Stomach smooth muscle (tissue), 2 donors: ENCODE results near the gene KLC3.

Source experiments
- H3K27ac ChIP-seq: one replicate; pipeline ENCODE4 v1.7.0; 2013; ENCODE audit warnings: mild to moderate bottlenecking, low read length, inconsistent platforms
- H3K27me3 ChIP-seq, 2 donors: one replicate each; pipeline ENCODE4 v1.7.0; 2013; ENCODE audit warnings: low read length in 2 of 2; ENCODE audit not compliant: insufficient read depth in 2 of 2, control insufficient read depth in 1 of 2
- H3K36me3 ChIP-seq, 2 donors: one replicate each; pipeline ENCODE4 v1.7.0; 2013; ENCODE audit warnings: low read length in 2 of 2; ENCODE audit not compliant: control insufficient read depth in 2 of 2, insufficient read depth in 2 of 2
- H3K4me1 ChIP-seq: one replicate; pipeline ENCODE4 v1.7.0; 2013; ENCODE audit warnings: low read length; ENCODE audit not compliant: control insufficient read depth, insufficient read depth
- H3K4me3 ChIP-seq, 2 donors: one replicate each; pipeline ENCODE4 v1.7.0; 2013; ENCODE audit warnings: low read length in 2 of 2
- H3K9ac ChIP-seq, 2 donors: one replicate each; pipeline ENCODE4 v1.7.0; 2013; ENCODE audit warnings: low read length in 2 of 2, mild to moderate bottlenecking in 1 of 2
- H3K9me3 ChIP-seq, 2 donors: one replicate each; pipeline ENCODE4 v1.7.0; 2013; ENCODE audit warnings: low read length in 2 of 2; ENCODE audit not compliant: control insufficient read depth in 2 of 2
- donor health status: healthy.
- donor health status: Pancreatic carcinoma.

KLC3 gene

DNA sequence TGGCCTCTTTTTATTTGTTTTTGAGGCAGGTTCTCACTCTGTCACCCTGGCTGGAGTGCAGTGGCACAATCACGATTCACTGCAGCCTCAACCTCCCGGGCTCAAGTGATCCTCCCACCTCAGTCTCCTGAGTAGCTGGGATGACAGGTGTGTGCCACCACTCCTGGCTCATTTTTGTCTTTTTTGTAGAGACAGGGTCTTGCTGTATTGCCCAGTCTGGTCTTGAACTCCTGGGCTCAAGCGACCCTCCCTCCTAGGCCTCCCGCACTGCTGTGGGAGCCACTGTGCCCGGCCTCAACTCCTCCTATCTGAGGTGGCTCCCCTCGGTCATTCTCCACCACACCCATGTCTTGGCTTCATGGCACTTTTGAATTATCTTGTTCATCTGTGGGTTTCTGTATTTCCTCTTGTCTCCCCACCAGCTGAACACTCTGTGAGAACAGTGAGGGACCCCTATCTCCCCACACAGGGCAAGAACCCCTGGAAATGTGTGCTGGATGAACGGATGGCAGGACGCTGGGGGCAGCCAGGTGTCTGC, 25.8 kb upstream of the KLC3 start:
- H3K36me3 ChIP-seq: no peaks in the 10 kb centered on the region
- H3K9ac ChIP-seq: no peak overlapping the region

DNA sequence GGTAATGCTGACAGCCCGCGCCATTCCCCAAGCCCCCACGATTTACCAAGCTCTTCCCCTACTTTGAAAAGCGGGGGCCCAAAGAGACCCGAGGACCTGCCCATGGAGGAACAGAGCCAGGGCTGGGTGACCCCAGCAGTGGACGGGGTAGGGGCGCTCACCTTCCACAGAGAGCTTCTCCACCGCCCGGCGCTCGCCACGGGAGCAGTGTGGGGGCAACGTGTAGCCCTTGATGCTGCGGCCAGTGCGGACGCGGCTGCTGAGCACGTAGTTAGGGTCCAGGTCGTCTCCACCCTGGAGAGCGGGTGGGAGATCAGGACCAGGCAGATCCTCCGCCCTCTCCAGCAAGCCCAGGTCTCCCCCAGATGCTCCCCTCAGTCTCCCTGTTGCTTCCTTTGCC, 25.2 kb upstream of the KLC3 start:
- no peaks in the 10 kb centered on the region for H3K36me3 ChIP-seq
- no peak overlapping the region for H3K9ac ChIP-seq
- H3K27ac ChIP-seq: no peak overlapping the region
- no peaks in the 10 kb centered on the region for H3K9me3 ChIP-seq
- H3K4me3 ChIP-seq: no peak overlapping the region
- peaks cover 2 to 4% of the 10 kb centered on the region in 2 donors for H3K27me3 ChIP-seq
- no peaks in the 10 kb centered on the region for H3K4me1 ChIP-seq

More for the DNA sequence above, 25.8 kb upstream of the KLC3 start:
- no peak overlapping the region for H3K4me3 ChIP-seq
- H3K9me3 ChIP-seq: no peaks in the 10 kb centered on the region
- H3K27me3 ChIP-seq: peaks cover 2 to 4% of the 10 kb centered on the region in 2 donors
- no peak overlapping the region for H3K27ac ChIP-seq
- H3K4me1 ChIP-seq: no peaks in the 10 kb centered on the region

DNA sequence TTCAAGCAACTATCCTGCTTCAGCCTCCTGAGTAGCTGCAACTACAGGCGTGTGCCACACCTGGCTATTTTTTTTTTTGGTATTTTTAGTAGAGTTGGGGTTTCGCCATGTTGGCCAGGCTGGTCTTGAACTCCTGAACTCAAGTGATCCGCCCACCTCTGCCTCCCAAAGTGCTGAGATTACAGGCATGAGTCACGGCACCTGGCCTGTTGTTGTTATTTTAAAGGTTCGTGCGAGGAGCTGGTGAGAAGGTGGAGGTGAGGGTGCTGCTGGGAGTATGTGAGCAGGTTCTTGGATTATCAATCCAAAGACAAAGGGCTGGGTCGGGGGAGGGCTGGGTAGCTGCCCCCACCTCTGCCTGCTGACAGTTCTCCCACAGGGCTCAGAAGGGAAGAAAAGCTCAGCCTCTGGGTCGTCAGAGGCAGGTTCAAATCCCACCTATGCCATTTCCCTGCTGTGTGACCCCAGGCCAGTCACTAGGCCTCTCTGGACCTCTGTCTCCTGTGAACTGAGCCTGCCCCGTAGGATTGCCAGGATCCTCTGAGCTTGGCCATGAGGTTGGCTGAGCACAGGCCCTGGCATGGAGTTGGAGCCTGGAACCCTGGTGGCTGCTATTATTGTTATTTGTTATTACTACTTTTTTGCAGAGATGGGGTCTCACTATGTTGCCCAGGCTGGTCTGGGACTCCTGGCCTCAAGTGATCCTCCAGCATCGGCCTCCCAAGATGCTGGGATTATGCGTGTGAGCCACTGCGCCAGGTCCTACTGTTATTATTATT, 19.4 kb upstream of the KLC3 start:
- no peak overlapping the region for H3K9ac ChIP-seq
- H3K4me1 ChIP-seq: peaks cover 25% of the 10 kb centered on the region
- no peaks in the 10 kb centered on the region for H3K36me3 ChIP-seq
- H3K4me3 ChIP-seq: no peak overlapping the region
- H3K27ac ChIP-seq: no peak overlapping the region
- no peaks in the 10 kb centered on the region for H3K9me3 ChIP-seq
- H3K27me3 ChIP-seq: peaks cover 0 to 8% of the 10 kb centered on the region in 2 donors

DNA sequence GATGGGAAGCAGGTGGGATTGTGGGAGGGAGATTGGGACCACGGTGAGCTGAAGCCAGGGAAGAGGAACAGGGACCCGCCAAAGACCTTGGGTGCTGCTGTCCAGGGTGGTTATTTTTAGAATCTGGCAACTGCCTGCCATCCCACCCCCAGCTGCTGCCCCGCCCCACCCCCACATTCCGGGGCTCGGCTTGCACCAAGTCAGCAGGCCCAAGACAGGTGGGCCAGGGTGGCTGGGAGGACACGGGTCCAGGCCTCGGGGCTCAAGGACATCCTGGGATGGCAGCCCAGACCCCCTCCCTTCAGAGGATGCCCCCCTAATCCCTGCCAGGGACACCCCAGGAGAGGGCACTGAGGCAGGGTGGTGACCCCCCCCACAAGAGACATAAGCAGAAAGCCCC, 18.7 kb upstream of the KLC3 start:
- Histone ChIP-seq H3K4me3 (no peak overlapping the region), H3K9me3 (no peaks in the 10 kb centered on the region), H3K36me3 (no peaks in the 10 kb centered on the region), H3K4me1 (peaks cover 27% of the 10 kb centered on the region), H3K27ac (no peak overlapping the region), H3K27me3 (peaks cover 0 to 8% of the 10 kb centered on the region in 2 donors), H3K9ac (no peak overlapping the region)

DNA sequence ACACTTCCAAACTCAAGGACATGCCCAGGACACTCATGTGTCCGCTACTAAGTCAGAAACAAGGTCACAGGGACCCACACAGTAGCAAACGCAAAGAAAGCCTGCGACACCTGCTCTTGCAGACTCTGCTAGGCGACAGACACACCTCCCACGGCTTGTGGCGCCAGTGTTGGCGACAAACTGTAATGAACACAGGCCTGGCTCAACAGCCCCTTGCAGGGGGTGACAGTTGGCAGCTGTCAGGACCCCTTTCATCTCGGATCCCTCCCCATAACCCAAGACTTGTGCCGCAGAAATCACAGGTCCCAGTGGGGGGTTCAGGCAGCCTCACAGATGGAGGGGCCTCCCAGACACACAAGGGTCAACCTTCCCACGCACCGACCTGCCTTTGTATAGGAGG, 18.2 kb upstream of the KLC3 start:
- Histone ChIP-seq H3K36me3 (no peaks in the 10 kb centered on the region), H3K4me1 (peaks cover 27% of the 10 kb centered on the region), H3K9me3 (no peaks in the 10 kb centered on the region), H3K27me3 (peaks cover 0 to 8% of the 10 kb centered on the region in 2 donors), H3K4me3 (no peak overlapping the region), H3K9ac (no peak overlapping the region), H3K27ac (no peak overlapping the region)

DNA sequence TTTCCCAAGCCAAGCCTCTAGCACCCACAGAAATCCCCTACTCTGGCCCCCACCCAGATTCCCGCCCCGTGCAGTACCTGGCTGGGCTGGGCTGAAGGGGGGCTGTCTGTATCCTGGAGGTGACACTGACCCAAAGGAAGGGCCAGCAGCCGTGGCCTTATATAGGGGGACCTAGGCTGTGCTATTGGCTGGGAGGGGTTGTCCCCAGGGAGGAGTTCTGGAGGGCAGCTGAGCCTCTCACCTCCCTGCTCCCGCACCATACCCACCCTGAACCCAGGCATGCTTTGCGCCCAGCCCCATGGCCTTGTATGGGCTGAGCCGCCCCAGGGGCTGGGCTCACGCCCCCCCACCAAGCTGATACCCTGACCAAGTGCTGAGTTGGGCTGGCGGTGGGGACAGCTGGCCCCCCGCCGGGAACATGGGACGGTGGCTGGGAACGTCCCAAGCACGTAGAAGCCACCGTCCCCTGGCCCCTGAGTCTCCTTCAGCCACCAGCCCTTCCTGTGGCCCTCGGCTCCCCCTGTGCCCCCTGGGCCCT, 17.7 kb upstream of the KLC3 start, which contains the start of gene CKM:
Gene CKM, minus strand, starts transcription at position 132 of the 538 bp plus-strand sequence. CDS start 3,162 bp downstream, outside the sequence.
- H3K27me3 ChIP-seq: peaks cover 0 to 8% of the 10 kb centered on the region in 2 donors

DNA sequence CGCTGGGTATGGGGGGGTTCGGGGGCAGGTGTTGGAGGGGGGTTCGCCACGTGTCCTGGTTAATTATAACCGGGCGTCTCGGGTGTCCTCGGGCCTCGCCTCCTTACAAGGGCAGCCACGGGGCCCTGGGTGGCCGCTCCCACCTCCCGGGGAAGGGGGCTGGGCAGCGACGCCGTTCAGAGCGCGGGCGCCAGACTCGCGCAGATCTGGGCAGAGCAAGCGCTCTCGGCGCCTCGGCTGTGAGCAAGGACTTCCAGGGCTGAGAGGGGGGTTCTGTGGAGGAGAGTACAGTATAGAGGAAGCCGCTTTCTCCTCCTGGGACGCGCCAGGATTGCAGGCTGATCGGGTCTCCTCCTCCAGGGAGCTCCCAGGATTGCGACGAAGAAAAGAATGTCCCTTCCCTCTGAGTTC, 16.9 kb upstream of the KLC3 start:
- H3K27me3 ChIP-seq: peaks cover 0 to 6% of the 10 kb centered on the region in 2 donors
- peak overlapping the region; percentile 80 to 86 for H3K9ac ChIP-seq
- H3K36me3 ChIP-seq: no peaks in the 10 kb centered on the region
- peaks cover 27% of the 10 kb centered on the region for H3K4me1 ChIP-seq
- peak overlapping the region; percentile 76 for H3K27ac ChIP-seq
- no peaks in the 10 kb centered on the region for H3K9me3 ChIP-seq
- H3K4me3 ChIP-seq: peak overlapping the region; percentile 70 to 73

More for the DNA sequence above, 17.7 kb upstream of the KLC3 start, which contains the start of gene CKM:
- Histone ChIP-seq H3K27ac (peak within 1 kb of the TSS; percentile 76), H3K9ac (peak within 1 kb of the TSS; percentile 80 to 86), H3K4me3 (peak within 1 kb of the TSS; percentile 70 to 73), H3K4me1 (peaks cover 27% of the 10 kb centered on the region), H3K36me3 (no peaks in the 10 kb centered on the region), H3K9me3 (no peaks in the 10 kb centered on the region)

DNA sequence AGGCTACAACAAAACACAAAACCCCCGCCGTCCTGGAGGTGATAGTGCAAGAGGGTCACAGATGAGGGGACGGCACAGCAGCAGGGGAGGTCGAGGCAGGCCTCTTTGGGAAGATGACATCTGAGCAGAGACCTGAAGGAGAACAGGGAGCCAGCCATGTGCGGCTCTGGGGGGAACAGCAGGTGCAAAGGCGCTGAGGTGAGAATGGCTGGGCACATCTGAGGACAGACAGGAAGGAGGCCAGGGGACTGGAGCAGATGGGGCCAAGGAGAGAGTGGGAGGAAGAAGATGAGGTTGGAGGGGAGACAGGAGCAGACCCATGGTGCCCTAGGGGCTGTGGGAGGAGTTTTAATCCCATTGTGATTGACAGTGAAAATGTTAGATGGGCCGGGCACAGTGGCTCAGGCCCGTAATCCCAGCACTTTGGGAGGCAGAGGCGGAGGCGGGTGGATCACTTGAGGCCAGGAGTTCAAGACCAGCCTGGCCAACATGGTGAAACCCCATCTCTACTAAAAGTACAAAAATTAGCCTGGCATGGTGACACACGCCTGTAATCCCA, 16.1 kb upstream of the KLC3 start:
- peak overlapping the region; percentile 80 to 86 for H3K9ac ChIP-seq
- peaks cover 27% of the 10 kb centered on the region for H3K4me1 ChIP-seq
- H3K9me3 ChIP-seq: no peaks in the 10 kb centered on the region
- peak overlapping the region; percentile 76 for H3K27ac ChIP-seq
- H3K4me3 ChIP-seq: peak overlapping the region; percentile 70 to 73
- peaks cover 0 to 6% of the 10 kb centered on the region in 2 donors for H3K27me3 ChIP-seq
- no peaks in the 10 kb centered on the region for H3K36me3 ChIP-seq

DNA sequence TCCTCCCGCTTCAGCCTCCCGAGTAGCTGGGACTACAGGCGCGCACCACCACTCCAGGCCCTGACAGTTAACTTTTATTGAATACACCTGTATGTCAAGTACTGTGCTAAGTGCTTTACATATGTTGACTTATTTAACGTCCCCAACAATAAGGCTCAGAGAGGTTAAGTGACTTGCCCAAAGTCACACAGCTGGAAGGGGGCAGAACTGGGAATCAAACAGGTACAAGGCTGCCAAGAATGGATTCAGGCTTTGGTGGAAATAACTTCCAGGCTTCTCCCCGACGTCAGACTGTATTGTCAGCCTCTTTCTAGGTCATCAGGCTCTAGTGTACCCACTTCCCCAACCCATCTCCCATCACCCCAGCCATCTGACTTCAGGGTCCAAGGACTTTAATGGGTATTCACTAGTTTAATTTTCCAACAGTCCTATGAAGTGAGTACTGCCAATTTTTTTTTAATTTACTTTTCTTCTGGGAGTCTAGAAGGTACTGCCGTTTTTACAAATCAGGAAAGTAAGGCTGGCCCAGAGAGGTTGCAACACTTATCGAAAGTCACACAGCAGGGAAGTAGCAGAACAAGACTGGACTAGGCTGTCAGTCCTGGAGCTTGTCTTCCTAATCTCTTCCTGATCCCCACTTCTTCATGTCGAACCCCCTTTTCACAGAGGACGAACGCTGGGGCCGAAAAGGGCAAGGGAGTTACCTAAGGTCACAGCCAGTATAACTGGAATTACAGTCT, 13.0 kb upstream of the KLC3 start:
- H3K27me3 ChIP-seq: peaks cover 0 to 6% of the 10 kb centered on the region in 2 donors
- peaks cover 22% of the 10 kb centered on the region for H3K4me1 ChIP-seq
- H3K36me3 ChIP-seq: no peaks in the 10 kb centered on the region
- no peaks in the 10 kb centered on the region for H3K9me3 ChIP-seq
- H3K4me3 ChIP-seq: no peak overlapping the region
- H3K27ac ChIP-seq: no peak overlapping the region
- H3K9ac ChIP-seq: no peak overlapping the region

DNA sequence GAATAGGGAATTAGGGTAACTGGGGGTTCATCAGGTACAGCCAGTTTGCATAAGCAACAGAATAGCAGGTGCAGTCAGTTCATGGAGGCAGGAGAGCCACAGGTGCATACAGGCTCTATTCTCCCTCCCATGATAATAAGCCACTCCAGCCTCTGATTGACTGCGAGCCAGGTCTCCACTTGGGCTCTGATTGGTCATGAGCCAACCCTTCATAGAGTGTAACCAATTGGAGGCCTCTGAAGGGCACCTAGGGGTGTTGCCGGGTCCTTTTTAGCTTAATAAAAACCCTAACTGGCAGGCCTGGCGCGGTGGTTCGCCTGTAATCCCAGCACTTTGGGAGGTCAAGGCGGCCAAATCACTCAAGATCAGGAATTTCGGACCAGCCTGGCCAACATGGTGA, 9.1 kb upstream of the KLC3 start:
- H3K9ac ChIP-seq: no peak overlapping the region
- peaks cover under 1% of the 10 kb centered on the region for H3K4me1 ChIP-seq
- no peak overlapping the region for H3K4me3 ChIP-seq
- H3K9me3 ChIP-seq: no peaks in the 10 kb centered on the region
- H3K27me3 ChIP-seq: no peaks in the 10 kb centered on the region
- H3K36me3 ChIP-seq: no peaks in the 10 kb centered on the region
- no peak overlapping the region for H3K27ac ChIP-seq
